Measurements from ENCODE around the gene CADM1. TPM values are rescaled to one million over a fixed set of nuclear protein-coding genes. Genes with fewer than 3 reads are reported as not detected.

Gene CADM1
- total RNA-seq, 1 experiment from 2014 or later, result 0.79 TPM

DNA sequence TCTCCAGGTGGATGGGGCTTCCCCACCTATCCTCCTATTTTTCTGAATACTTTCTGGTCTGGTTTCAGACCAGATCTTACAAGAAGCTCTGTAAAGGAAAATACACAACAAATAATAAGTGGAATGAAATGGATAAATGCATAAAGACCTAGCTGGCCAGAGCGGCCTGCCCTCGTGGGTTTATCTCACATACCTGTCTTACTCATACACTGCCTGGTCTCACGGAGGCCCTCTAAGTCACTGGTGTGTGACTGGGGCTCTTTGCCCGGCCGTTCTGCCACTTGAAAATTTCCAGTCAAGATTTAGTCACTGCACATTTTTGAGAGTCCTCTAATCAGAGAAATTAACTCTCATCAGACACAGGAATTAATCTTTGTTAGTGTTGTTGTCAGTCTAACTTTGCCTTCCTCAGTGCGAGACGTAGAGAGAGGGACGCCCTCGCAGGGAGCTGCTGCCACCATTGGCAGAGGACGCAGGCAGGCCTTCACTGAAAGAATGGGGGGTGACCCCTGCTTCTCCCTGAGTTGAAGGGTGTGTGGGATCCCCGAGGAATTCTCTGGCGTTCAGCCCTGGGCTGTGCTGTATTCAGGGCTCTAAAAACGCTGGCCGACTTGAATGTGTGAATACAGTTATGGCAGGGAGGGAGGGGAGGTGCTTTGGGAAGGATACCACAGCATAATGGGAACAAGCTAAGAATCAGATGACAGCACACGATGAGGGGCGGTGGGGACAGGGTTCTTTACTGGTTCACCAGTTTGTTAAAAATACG lies 46.3 kb upstream of the CADM1 start:
- H3K27ac ChIP-seq (ENCODE audit: low read depth, low read length), result no peak overlapping the region
- H3K9me3 ChIP-seq (ENCODE audit: control insufficient read depth in 1 of 2, insufficient read depth in 1 of 2, low read depth in 1 of 2, low read length in 2 of 2), result peaks cover 0 to 16% of the 10 kb centered on the region in 2 experiments; a peak in 1 of 4 replicates
- H4K20me1 ChIP-seq (ENCODE audit: insufficient read depth), result no peaks in the 10 kb centered on the region
- H3K4me2 ChIP-seq (ENCODE audit: low read length), result no peak overlapping the region
- POLR2A ChIA-PET, result no interaction called here
- CTCF ChIA-PET, result no interaction called here
- no peaks in the 10 kb centered on the region for H3K9me2 ChIP-seq (ENCODE audit: insufficient read depth)
- RAD21 ChIA-PET (ENCODE audit: low non-redundant PET in 1 of 2, low total read pairs in 2 of 2, uncharacterized antibody in 2 of 2, unreplicated experiment in 2 of 2), result no interaction called here
- no TSS peak for BruUV-seq (replicated peaks)
- no peak for DNase-seq (ENCODE audit: low read depth, low spot score)
- no peaks in the 10 kb centered on the region for H3K27me3 ChIP-seq (ENCODE audit: insufficient read depth, low read length)
- H3K36me3 ChIP-seq (ENCODE audit: control insufficient read depth in 1 of 2, insufficient read depth in 2 of 2, low read length in 2 of 2), result no peaks in the 10 kb centered on the region
- ATAC-seq, result no peak
- H2AFZ ChIP-seq (ENCODE audit: low read depth, low read length, poor library complexity, severe bottlenecking), result no peak overlapping the region
- H3K79me2 ChIP-seq (ENCODE audit: insufficient read depth, low read length), result no peaks in the 10 kb centered on the region
- no peaks in the 10 kb centered on the region for H3K4me1 ChIP-seq (ENCODE audit: control insufficient read depth in 1 of 2, insufficient read depth in 2 of 2, low read length in 2 of 2)
- intact Hi-C loops (cut with micrococcal nuclease), result no loop called here
- no peak overlapping the region for H3K9ac ChIP-seq (ENCODE audit: low read length)
- no peak overlapping the region for H3K4me3 ChIP-seq (replicated peaks in 1 of 2; ENCODE audit: low read depth in 1 of 2, low read length in 2 of 2)
- TF ChIP-seq CEBPB (IDR thresholded peaks at IDR 0.05; ENCODE audit: low read depth) (no peak), SP1 (IDR thresholded peaks at IDR 0.05; ENCODE audit: low read depth) (no peak), EZH2 (IDR thresholded peaks at IDR 0.05) (no peak), ATF3 (IDR thresholded peaks at IDR 0.05) (no peak), POLR2AphosphoS5 (IDR thresholded peaks at IDR 0.05; ENCODE audit: low read depth, low read length) (no peak), ELF1 (IDR thresholded peaks at IDR 0.05; ENCODE audit: borderline replicate concordance, low read depth) (no peak), SRF (IDR thresholded peaks at IDR 0.05; ENCODE audit: low read depth) (no peak), ZNF274 (IDR thresholded peaks at IDR 0.05; ENCODE audit: low read depth, low read length) (no peak), CBX3 (IDR thresholded peaks at IDR 0.05; ENCODE audit: low read depth) (no peak), JUND (IDR thresholded peaks at IDR 0.05) (no peak), EZH2phosphoT487 (IDR thresholded peaks at IDR 0.05; ENCODE audit: borderline replicate concordance) (no peak), FOSL1 (IDR thresholded peaks at IDR 0.05; ENCODE audit: low read depth) (no peak), ZFX (IDR thresholded peaks at IDR 0.05) (no peak), RAD21 (IDR thresholded peaks at IDR 0.05; ENCODE audit: low read depth) (no peak), EGR1 (IDR thresholded peaks at IDR 0.05; ENCODE audit: low read depth) (no peak), YY1 (IDR thresholded peaks at IDR 0.05; ENCODE audit: extremely low read depth, insufficient replicate concordance, low read depth, low read length) (no peak), SIN3A (IDR thresholded peaks at IDR 0.05; ENCODE audit: low read depth) (no peak)
- TF ChIP-seq, protein P1, sequence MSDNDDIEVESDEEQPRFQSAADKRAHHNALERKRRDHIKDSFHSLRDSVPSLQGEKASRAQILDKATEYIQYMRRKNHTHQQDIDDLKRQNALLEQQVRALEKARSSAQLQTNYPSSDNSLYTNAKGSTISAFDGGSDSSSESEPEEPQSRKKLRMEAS (IDR thresholded peaks at IDR 0.05), result no peak
- TF ChIP-seq, protein P2, sequence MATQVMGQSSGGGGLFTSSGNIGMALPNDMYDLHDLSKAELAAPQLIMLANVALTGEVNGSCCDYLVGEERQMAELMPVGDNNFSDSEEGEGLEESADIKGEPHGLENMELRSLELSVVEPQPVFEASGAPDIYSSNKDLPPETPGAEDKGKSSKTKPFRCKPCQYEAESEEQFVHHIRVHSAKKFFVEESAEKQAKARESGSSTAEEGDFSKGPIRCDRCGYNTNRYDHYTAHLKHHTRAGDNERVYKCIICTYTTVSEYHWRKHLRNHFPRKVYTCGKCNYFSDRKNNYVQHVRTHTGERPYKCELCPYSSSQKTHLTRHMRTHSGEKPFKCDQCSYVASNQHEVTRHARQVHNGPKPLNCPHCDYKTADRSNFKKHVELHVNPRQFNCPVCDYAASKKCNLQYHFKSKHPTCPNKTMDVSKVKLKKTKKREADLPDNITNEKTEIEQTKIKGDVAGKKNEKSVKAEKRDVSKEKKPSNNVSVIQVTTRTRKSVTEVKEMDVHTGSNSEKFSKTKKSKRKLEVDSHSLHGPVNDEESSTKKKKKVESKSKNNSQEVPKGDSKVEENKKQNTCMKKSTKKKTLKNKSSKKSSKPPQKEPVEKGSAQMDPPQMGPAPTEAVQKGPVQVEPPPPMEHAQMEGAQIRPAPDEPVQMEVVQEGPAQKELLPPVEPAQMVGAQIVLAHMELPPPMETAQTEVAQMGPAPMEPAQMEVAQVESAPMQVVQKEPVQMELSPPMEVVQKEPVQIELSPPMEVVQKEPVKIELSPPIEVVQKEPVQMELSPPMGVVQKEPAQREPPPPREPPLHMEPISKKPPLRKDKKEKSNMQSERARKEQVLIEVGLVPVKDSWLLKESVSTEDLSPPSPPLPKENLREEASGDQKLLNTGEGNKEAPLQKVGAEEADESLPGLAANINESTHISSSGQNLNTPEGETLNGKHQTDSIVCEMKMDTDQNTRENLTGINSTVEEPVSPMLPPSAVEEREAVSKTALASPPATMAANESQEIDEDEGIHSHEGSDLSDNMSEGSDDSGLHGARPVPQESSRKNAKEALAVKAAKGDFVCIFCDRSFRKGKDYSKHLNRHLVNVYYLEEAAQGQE (IDR thresholded peaks at IDR 0.05; ENCODE audit: low read depth), result no peak
- TF ChIP-seq, protein P3, sequence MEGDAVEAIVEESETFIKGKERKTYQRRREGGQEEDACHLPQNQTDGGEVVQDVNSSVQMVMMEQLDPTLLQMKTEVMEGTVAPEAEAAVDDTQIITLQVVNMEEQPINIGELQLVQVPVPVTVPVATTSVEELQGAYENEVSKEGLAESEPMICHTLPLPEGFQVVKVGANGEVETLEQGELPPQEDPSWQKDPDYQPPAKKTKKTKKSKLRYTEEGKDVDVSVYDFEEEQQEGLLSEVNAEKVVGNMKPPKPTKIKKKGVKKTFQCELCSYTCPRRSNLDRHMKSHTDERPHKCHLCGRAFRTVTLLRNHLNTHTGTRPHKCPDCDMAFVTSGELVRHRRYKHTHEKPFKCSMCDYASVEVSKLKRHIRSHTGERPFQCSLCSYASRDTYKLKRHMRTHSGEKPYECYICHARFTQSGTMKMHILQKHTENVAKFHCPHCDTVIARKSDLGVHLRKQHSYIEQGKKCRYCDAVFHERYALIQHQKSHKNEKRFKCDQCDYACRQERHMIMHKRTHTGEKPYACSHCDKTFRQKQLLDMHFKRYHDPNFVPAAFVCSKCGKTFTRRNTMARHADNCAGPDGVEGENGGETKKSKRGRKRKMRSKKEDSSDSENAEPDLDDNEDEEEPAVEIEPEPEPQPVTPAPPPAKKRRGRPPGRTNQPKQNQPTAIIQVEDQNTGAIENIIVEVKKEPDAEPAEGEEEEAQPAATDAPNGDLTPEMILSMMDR (IDR thresholded peaks at IDR 0.05 in 2 of 3, conservative IDR thresholded peaks at IDR 0.05 in 1 of 3; ENCODE audit: borderline replicate concordance in 1 of 3, insufficient read depth in 1 of 3, low read depth in 2 of 3, low read length in 2 of 3), result no peak

All from HCT116 (cell line).